Astrocyte of the spinal cord (primary cell): ENCODE data around the gene CELA3B.
"Not testable (repeated sequence)": the region's sequence is repeated elsewhere in the genome, so short reads cannot be mapped to it uniquely, and the experiment has no call there.

ENCODE experiments used
- DNase-seq: peaks from one replicate; pipeline ENCODE4 v3.0.0; 2011; ENCODE audit warnings: low read depth, low spot score
- H3K4me3 ChIP-seq: 2 replicates; pipeline ENCODE4 v1.5.1; 2011; ENCODE audit warnings: low read depth, mild to moderate bottlenecking, low read length, moderate library complexity
- CTCF ChIP-seq: IDR thresholded peaks from 2 replicates; pipeline ENCODE4 v1.5.1; 2012; ENCODE audit warnings: low read depth, mild to moderate bottlenecking, low read length, inconsistent platforms
- in situ Hi-C: cut with HindIII; loops from 2 replicates; pipeline ENCODE4 v1.10.0; 2017; ENCODE audit warnings: low sequenced_read_pairs

The CELA3B gene

GRCh38 chr1:22001409-22001808, 24.6 kb downstream of the CELA3B start, which contains the start of gene CELA3A:
Gene CELA3A, plus strand, starts transcription at chr1:22001657. Its CDS starts 18 bp downstream, at chr1:22001675.
- in situ Hi-C loops: no loop called here
- no peak for TF ChIP-seq CTCF
- DNase-seq: no peak
- no peak within 1 kb of the TSS for H3K4me3 ChIP-seq

GRCh38 chr1:22002461-22002860, 25.6 kb downstream of the CELA3B start:
- in situ Hi-C loops, DNase-seq, H3K4me3 ChIP-seq: not testable (repeated sequence)

GRCh38 chr1:22002875-22003274, 26.1 kb downstream of the CELA3B start:
- H3K4me3 ChIP-seq, DNase-seq, in situ Hi-C loops: not testable (repeated sequence)

- H3K4me3 ChIP-seq, in situ Hi-C loops, DNase-seq: not testable (repeated sequence)
These were observed 27.1 kb downstream of the CELA3B start for GRCh38 chr1:22003959-22004358.

- in situ Hi-C loops, H3K4me3 ChIP-seq, DNase-seq: not testable (repeated sequence)
- TF ChIP-seq CTCF: peak; percentile 30
These were observed 28.7 kb downstream of the CELA3B start for GRCh38 chr1:22005261-22006149.

GRCh38 chr1:22006736-22007135, 29.9 kb downstream of the CELA3B start:
- DNase-seq, in situ Hi-C loops, H3K4me3 ChIP-seq: not testable (repeated sequence)

GRCh38 chr1:22007262-22007661, 30.4 kb downstream of the CELA3B start:
- DNase-seq, H3K4me3 ChIP-seq, in situ Hi-C loops: not testable (repeated sequence)

- H3K4me3 ChIP-seq, in situ Hi-C loops, DNase-seq: not testable (repeated sequence)
These were observed 32.7 kb downstream of the CELA3B start for GRCh38 chr1:22009566-22009965.

- DNase-seq, H3K4me3 ChIP-seq, in situ Hi-C loops: not testable (repeated sequence)
These were observed 35.9 kb downstream of the CELA3B start for GRCh38 chr1:22012752-22013151.

GRCh38 chr1:22014575-22015206, 37.9 kb downstream of the CELA3B start:
- DNase-seq, in situ Hi-C loops, H3K4me3 ChIP-seq: not testable (repeated sequence)
